Measurements from ENCODE around the gene L2HGDH. TPM values are rescaled to one million over a fixed set of nuclear protein-coding genes. Genes with fewer than 3 reads are reported as not detected.
A peak's percentile ranks its signal among the peaks of the same experiment; 100 is the strongest.

Gene L2HGDH
- total and polyA plus RNA-seq, 10 of the 15 experiments (the other 5 are each of a cell fraction or from before 2014, with no cell fraction given): 2.6 to 18.3 (median 13.5) TPM

- POLR2A ChIA-PET: interaction anchor here (0.6 to 1.6 kb wide), 4 partner anchors 9 to 606 kb away, joined by 3 to 8 read pairs (median 4); partner anchors contain the start of gene RPL36AL
Observed at GRCh38 chr14:50225974-50226297, 86.1 kb downstream of the L2HGDH start.

More at GRCh38 chr14:50225974-50226297, 86.1 kb downstream of the L2HGDH start:
- H3K4me2 ChIP-seq (ENCODE audit: control insufficient read depth, insufficient read depth): 0 out of 2 replicates have a peak overlapping the region, but pooled peaks have one; percentile 25
- BruUV-seq (replicated peaks): no TSS peak
- ATAC-seq (no peak), FAIRE-seq (no peak), DNase-seq (ENCODE audit: low read depth, low spot score) (no peak)
- ChIA-PET SMC1A (ENCODE audit: uncharacterized antibody, unreplicated experiment) (interaction anchor here (1.0 to 1.4 kb wide), 2 partner anchors 12 to 138 kb away, joined by 3 to 5 read pairs; no protein-coding TSS in a partner anchor), CTCF (interaction anchor here (2.5 kb wide), 1 partner anchor 95 kb away, joined by 7 read pairs; no protein-coding TSS in a partner anchor), RAD21 (ENCODE audit: unreplicated experiment) (interaction anchor here (0.6 kb wide), 2 partner anchors 17 to 383 kb away, joined by 3 to 4 read pairs; no protein-coding TSS in a partner anchor)
- no peaks in the 10 kb centered on the region for H3K4me1 ChIP-seq (ENCODE audit: control insufficient read depth, insufficient read depth, low read length)
- no peak overlapping the region for H2AFZ ChIP-seq (ENCODE audit: control insufficient read depth, low read depth, low read length)
- H3K36me3 ChIP-seq (ENCODE audit: control insufficient read depth in 2 of 2, insufficient read depth in 2 of 2, low read length in 1 of 2): no peaks in the 10 kb centered on the region; a peak in 1 of 4 replicates
- TF ChIP-seq PBX3 (IDR thresholded peaks at IDR 0.05; ENCODE audit: insufficient replicate concordance, low read depth, low read length) (no peak), ZBTB33 (IDR thresholded peaks at IDR 0.05) (no peak)
- WGBS (ENCODE audit: insufficient coverage, insufficient replicate concordance, low lambda C conversion rate, missing lambda C conversion rate): 96% methylated on average over 5 of the region's 5 CpGs
- no peaks in the 10 kb centered on the region for H3K27me3 ChIP-seq (replicated peaks in 1 of 2; ENCODE audit: control insufficient read depth in 2 of 2, insufficient read depth in 2 of 2, low read length in 1 of 2)
- H3K27ac ChIP-seq (ENCODE audit: control insufficient read depth, insufficient read depth): no peak overlapping the region
- intact Hi-C loops (cut with micrococcal nuclease; ENCODE audit: unreplicated experiment) (no loop called here), in situ Hi-C loops (cut with MboI) (no loop called here)
- H3K79me2 ChIP-seq (ENCODE audit: control insufficient read depth, insufficient read depth, low read length): peaks cover 50% of the 10 kb centered on the region
- no peak overlapping the region for H3K4me3 ChIP-seq
- H3K9ac ChIP-seq (ENCODE audit: control insufficient read depth, insufficient read depth, low read length): no peak overlapping the region
- H4K20me1 ChIP-seq (ENCODE audit: control insufficient read depth, insufficient read depth): no peaks in the 10 kb centered on the region
- no peaks in the 10 kb centered on the region; the same call in 2 of the 3 replicates for H3K9me3 ChIP-seq (replicated peaks; ENCODE audit: control insufficient read depth, insufficient read depth, low read length)
